22Rv1 (cell line): ENCODE results near the gene CCDC7.

ENCODE experiments used
- CTCF ChIP-seq: fragments of 450-650 bp; IDR thresholded peaks from 2 replicates; pipeline ENCODE4 v1.5.1; 2017; ENCODE audit warnings: mild to moderate bottlenecking
- ZFX ChIP-seq: fragments of 450-650 bp; IDR thresholded peaks from 2 replicates; pipeline ENCODE4 v1.6.1; 2017; ENCODE audit warnings: antibody characterized with exemption, borderline replicate concordance

- TF ChIP-seq CTCF, result no peak
- TF ChIP-seq ZFX, result no peak
These were observed 35.7 kb downstream of the CCDC7 start for GRCh38 chr10:32481606-32482005.
